HepG2 (cell line): ENCODE results near the gene TAS1R3. TPM values are rescaled to one million over a fixed set of nuclear protein-coding genes. Genes with fewer than 3 reads are reported as not detected.

ENCODE experiments used
- AGO1 ChIP-seq: fragments of 200-400 bp; formaldehyde crosslinking; IDR thresholded peaks from 2 replicates; pipeline ENCODE4 v1.6.1; 2017; ENCODE audit warnings: mild to moderate bottlenecking, low read depth, low read length, moderate library complexity; ENCODE audit not compliant: poor library complexity, severe bottlenecking
- ARNT ChIP-seq: fragments of 450-650 bp; IDR thresholded peaks from 2 replicates; pipeline ENCODE4 v1.6.1; 2017
- CCAR2 ChIP-seq: fragments of 200-400 bp; formaldehyde crosslinking; optimal IDR thresholded peaks from 2 replicates; pipeline ENCODE3; 2018; ENCODE audit warnings: low read depth, mild to moderate bottlenecking, low read length, moderate library complexity
- DMAP1 ChIP-seq: IDR thresholded peaks from 2 replicates; pipeline ENCODE4 v1.6.1; 2016
- E2F1 ChIP-seq: sonication (generic); formaldehyde crosslinking; IDR thresholded peaks from 2 replicates; pipeline ENCODE4 v1.5.0; 2020; ENCODE audit warnings: missing genetic modification reagents
- HNRNPK ChIP-seq: fragments of 200-400 bp; formaldehyde crosslinking; IDR thresholded peaks from 2 replicates; pipeline ENCODE4 v1.6.1; 2018; ENCODE audit warnings: low read length, low read depth, moderate library complexity, mild to moderate bottlenecking; ENCODE audit not compliant: poor library complexity, severe bottlenecking
- KLF16 ChIP-seq, 2 experiments: sonication (generic) in 1 of 2; formaldehyde crosslinking in 1 of 2; IDR thresholded peaks; 2 replicates each; pipeline versions ENCODE4 v1.6.1 to v1.8.0; 2016 to 2023; ENCODE audit warnings: missing genetic modification reagents in 2 of 2, missing compliant biosample characterization in 1 of 2
- LCORL ChIP-seq, 2 experiments: fragments of 450-650 bp in 1 of 2; sonication (generic) in 1 of 2; formaldehyde crosslinking in 1 of 2; IDR thresholded peaks; 2 replicates each; pipeline versions ENCODE4 v1.5.0 to v1.6.1; 2017 to 2020; ENCODE audit warnings: antibody characterized with exemption in 1 of 2, missing genetic modification reagents in 1 of 2
- PCBP1 ChIP-seq: fragments of 200-400 bp; formaldehyde crosslinking; IDR thresholded peaks from 2 replicates; pipeline ENCODE4 v1.6.1; 2017; ENCODE audit warnings: mild to moderate bottlenecking, low read depth, low read length, borderline replicate concordance
- PITX1 ChIP-seq: sonication (generic); formaldehyde crosslinking; IDR thresholded peaks from 2 replicates; pipeline ENCODE4 v1.5.1; 2020; ENCODE audit warnings: mild to moderate bottlenecking, missing genetic modification reagents
- RXRB ChIP-seq: IDR thresholded peaks from 2 replicates; pipeline ENCODE4 v1.6.1; 2016; ENCODE audit warnings: borderline replicate concordance, missing genetic modification reagents, missing compliant biosample characterization
- WIZ ChIP-seq: sonication (generic); formaldehyde crosslinking; IDR thresholded peaks from 2 replicates; pipeline ENCODE4 v1.5.1; 2020; ENCODE audit warnings: mild to moderate bottlenecking, missing genetic modification reagents
- ZFAT ChIP-seq: sonication (generic); formaldehyde crosslinking; conservative IDR thresholded peaks from 2 replicates; pipeline ENCODE4 v1.8.1; 2023; ENCODE audit warnings: missing genetic modification reagents, inconsistent platforms
- ZFP1 ChIP-seq: IDR thresholded peaks from 2 replicates; pipeline ENCODE4 v1.6.1; 2016
- ZNF18 ChIP-seq: sonication (generic); formaldehyde crosslinking; IDR thresholded peaks from 2 replicates; pipeline ENCODE4 v1.8.0; 2022; ENCODE audit warnings: mild to moderate bottlenecking, missing genetic modification reagents; ENCODE audit not compliant: insufficient replicate concordance
- ZNF335 ChIP-seq: sonication (generic); formaldehyde crosslinking; IDR thresholded peaks from 2 replicates; pipeline ENCODE4 v1.4.0; 2020; ENCODE audit warnings: missing genetic modification reagents
- ZNF460 ChIP-seq: sonication (generic); formaldehyde crosslinking; IDR thresholded peaks from 2 replicates; pipeline ENCODE4 v1.5.1; 2020; ENCODE audit warnings: missing genetic modification reagents, mild to moderate bottlenecking, borderline replicate concordance
- ZNF670 ChIP-seq: sonication (generic); formaldehyde crosslinking; IDR thresholded peaks from 2 replicates; pipeline ENCODE4 v1.8.0; 2022; ENCODE audit warnings: mild to moderate bottlenecking, missing genetic modification reagents, borderline replicate concordance
- polyA plus RNA-seq, 8 experiments: library from polyadenylated mRNA; depleted of rRNA in 3 of 8; stranded (reverse) in 7 of 8; unstranded in 1 of 8; fragments of >200 nt; fragmentation: Illumina TruSeq in 4 of 8; extraction: Trizol in 4 of 8; gene quantifications; 2 replicates each; pipeline versions ENCODE4 v1.2.1 to v1.2.3, GENCODE V29; 2011 to 2016; ENCODE audit warnings: low read depth in 4 of 8, missing spikeins in 1 of 8, mixed read lengths in 1 of 8; ENCODE audit not compliant: insufficient read depth in 1 of 8
- total RNA-seq, 5 experiments: library from RNA; depleted of rRNA; stranded (reverse); fragments of >200 nt; fragmentation: Illumina TruSeq; extraction: Trizol; gene quantifications; 2 replicates each; pipeline ENCODE4 v1.2.3, GENCODE V29; 2016; ENCODE audit warnings: low read depth in 1 of 5
- TF ChIP-seq, protein P1 (sequence below): sonication (generic); formaldehyde crosslinking; IDR thresholded peaks from 2 replicates; pipeline ENCODE4; 2020; ENCODE audit warnings: missing genetic modification reagents, mild to moderate bottlenecking, borderline replicate concordance
- TF ChIP-seq, protein P2 (sequence below): sonication (generic); formaldehyde crosslinking; IDR thresholded peaks from 2 replicates; pipeline ENCODE4 v1.5.0; 2020; ENCODE audit warnings: missing genetic modification reagents
- TF ChIP-seq, protein P3 (sequence below): sonication (generic); formaldehyde crosslinking; IDR thresholded peaks from 2 replicates; pipeline ENCODE4 v1.4.0; 2020; ENCODE audit warnings: mild to moderate bottlenecking, low read depth, missing genetic modification reagents
- TF ChIP-seq, protein P4 (sequence below): sonication (generic); formaldehyde crosslinking; IDR thresholded peaks from 2 replicates; pipeline ENCODE4 v1.4.0; 2020; ENCODE audit warnings: missing genetic modification reagents

Gene TAS1R3
- total and polyA plus RNA-seq, 2 of the 13 experiments (the other 11 are each of a cell fraction or from before 2014, with no cell fraction given): 0.13 to 0.15 TPM

- TF ChIP-seq, protein P1, sequence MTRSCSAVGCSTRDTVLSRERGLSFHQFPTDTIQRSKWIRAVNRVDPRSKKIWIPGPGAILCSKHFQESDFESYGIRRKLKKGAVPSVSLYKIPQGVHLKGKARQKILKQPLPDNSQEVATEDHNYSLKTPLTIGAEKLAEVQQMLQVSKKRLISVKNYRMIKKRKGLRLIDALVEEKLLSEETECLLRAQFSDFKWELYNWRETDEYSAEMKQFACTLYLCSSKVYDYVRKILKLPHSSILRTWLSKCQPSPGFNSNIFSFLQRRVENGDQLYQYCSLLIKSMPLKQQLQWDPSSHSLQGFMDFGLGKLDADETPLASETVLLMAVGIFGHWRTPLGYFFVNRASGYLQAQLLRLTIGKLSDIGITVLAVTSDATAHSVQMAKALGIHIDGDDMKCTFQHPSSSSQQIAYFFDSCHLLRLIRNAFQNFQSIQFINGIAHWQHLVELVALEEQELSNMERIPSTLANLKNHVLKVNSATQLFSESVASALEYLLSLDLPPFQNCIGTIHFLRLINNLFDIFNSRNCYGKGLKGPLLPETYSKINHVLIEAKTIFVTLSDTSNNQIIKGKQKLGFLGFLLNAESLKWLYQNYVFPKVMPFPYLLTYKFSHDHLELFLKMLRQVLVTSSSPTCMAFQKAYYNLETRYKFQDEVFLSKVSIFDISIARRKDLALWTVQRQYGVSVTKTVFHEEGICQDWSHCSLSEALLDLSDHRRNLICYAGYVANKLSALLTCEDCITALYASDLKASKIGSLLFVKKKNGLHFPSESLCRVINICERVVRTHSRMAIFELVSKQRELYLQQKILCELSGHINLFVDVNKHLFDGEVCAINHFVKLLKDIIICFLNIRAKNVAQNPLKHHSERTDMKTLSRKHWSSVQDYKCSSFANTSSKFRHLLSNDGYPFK: no peak
- TF ChIP-seq, protein P2, sequence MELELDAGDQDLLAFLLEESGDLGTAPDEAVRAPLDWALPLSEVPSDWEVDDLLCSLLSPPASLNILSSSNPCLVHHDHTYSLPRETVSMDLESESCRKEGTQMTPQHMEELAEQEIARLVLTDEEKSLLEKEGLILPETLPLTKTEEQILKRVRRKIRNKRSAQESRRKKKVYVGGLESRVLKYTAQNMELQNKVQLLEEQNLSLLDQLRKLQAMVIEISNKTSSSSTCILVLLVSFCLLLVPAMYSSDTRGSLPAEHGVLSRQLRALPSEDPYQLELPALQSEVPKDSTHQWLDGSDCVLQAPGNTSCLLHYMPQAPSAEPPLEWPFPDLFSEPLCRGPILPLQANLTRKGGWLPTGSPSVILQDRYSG (CRISPR knock-in tag): no peak
- TF ChIP-seq ZFAT (CRISPR knock-in tag) (no peak), HNRNPK (no peak), ARNT (no peak), PITX1 (0 out of 2 replicates have a peak, but pooled peaks have one; percentile 15), ZNF460 (CRISPR knock-in tag) (no peak), DMAP1 (peak; percentile 88), E2F1 (no peak), ZFP1 (CRISPR knock-in tag) (no peak), LCORL (IDR thresholded peaks at IDR 0.05) (no peak), LCORL (CRISPR knock-in tag; IDR thresholded peaks at IDR 0.05) (peak; percentile 72), ZNF670 (CRISPR knock-in tag) (no peak), PCBP1 (no peak), RXRB (CRISPR knock-in tag) (no peak), WIZ (CRISPR knock-in tag) (no peak), ZNF335 (CRISPR knock-in tag) (no peak), AGO1 (peak; percentile 36), ZNF18 (CRISPR knock-in tag) (no peak), KLF16 (CRISPR knock-in tag; IDR thresholded peaks at IDR 0.05) (peak in 1 of 2 experiments; percentile 66; a peak in 1 of 4 replicates), CCAR2 (no peak)
- TF ChIP-seq, protein P3, sequence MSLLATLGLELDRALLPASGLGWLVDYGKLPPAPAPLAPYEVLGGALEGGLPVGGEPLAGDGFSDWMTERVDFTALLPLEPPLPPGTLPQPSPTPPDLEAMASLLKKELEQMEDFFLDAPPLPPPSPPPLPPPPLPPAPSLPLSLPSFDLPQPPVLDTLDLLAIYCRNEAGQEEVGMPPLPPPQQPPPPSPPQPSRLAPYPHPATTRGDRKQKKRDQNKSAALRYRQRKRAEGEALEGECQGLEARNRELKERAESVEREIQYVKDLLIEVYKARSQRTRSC (CRISPR knock-in tag): no peak
- TF ChIP-seq, protein P4, sequence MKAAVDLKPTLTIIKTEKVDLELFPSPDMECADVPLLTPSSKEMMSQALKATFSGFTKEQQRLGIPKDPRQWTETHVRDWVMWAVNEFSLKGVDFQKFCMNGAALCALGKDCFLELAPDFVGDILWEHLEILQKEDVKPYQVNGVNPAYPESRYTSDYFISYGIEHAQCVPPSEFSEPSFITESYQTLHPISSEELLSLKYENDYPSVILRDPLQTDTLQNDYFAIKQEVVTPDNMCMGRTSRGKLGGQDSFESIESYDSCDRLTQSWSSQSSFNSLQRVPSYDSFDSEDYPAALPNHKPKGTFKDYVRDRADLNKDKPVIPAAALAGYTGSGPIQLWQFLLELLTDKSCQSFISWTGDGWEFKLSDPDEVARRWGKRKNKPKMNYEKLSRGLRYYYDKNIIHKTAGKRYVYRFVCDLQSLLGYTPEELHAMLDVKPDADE (CRISPR knock-in tag): no peak
Measured at GRCh38 chr1:1306661-1307260, 24.3 kb upstream of the TAS1R3 start (continued).
